Fibroblast of skin of right biceps (primary cell): ENCODE measurements around the gene COL4A1.
"Not testable (repeated sequence)": the region's sequence is repeated elsewhere in the genome, so short reads cannot be mapped to it uniquely, and the experiment has no call there.

ENCODE experiments used
- DNase-seq: peaks from one replicate; pipeline ENCODE4 v3.0.0-alpha.2; 2013

Gene COL4A1

GRCh38 chr13:110128546-110128945 is 178.4 kb downstream of the COL4A1 start:
- peak; percentile 45 for DNase-seq

- peak; percentile 76 for DNase-seq
Measured at GRCh38 chr13:110127986-110128511, 178.9 kb downstream of the COL4A1 start.

GRCh38 chr13:110126391-110126961 is 180.5 kb downstream of the COL4A1 start:
- DNase-seq = peak; percentile 94

GRCh38 chr13:110125613-110126272 is 181.2 kb downstream of the COL4A1 start:
- no peak for DNase-seq

- DNase-seq = no peak
Measured at GRCh38 chr13:110125157-110125556, 181.8 kb downstream of the COL4A1 start.

GRCh38 chr13:110124201-110124940 is 182.6 kb downstream of the COL4A1 start:
- DNase-seq = no peak

GRCh38 chr13:110123041-110123809 is 183.7 kb downstream of the COL4A1 start:
- no peak for DNase-seq

- no peak for DNase-seq
Measured at GRCh38 chr13:110121422-110122083, 185.4 kb downstream of the COL4A1 start.

GRCh38 chr13:110119935-110120905 is 186.7 kb downstream of the COL4A1 start:
- no peak for DNase-seq

- no peak for DNase-seq
Measured at GRCh38 chr13:110118106-110118505, 188.9 kb downstream of the COL4A1 start.

- DNase-seq = peak; percentile 76
Measured at GRCh38 chr13:110116072-110116487, 190.9 kb downstream of the COL4A1 start.

GRCh38 chr13:110115591-110115990 is 191.4 kb downstream of the COL4A1 start:
- DNase-seq = no peak

GRCh38 chr13:110114316-110114715 is 192.6 kb downstream of the COL4A1 start:
- no peak for DNase-seq

GRCh38 chr13:110113284-110113764 is 193.6 kb downstream of the COL4A1 start:
- DNase-seq = peak; percentile 81

- not testable (repeated sequence) for DNase-seq
Measured at GRCh38 chr13:110112379-110112778, 194.6 kb downstream of the COL4A1 start.

GRCh38 chr13:110110783-110111182 is 196.2 kb downstream of the COL4A1 start:
- DNase-seq = no peak

- peak; percentile 92 for DNase-seq
Measured at GRCh38 chr13:110109910-110110309, 197.0 kb downstream of the COL4A1 start.

- no peak for DNase-seq
Measured at GRCh38 chr13:110109140-110109783, 197.7 kb downstream of the COL4A1 start.

GRCh38 chr13:110108348-110109139 is 198.4 kb downstream of the COL4A1 start:
- DNase-seq = peak; percentile 87
